HG03558 (cell line): ENCODE results near the gene CDO1.
"Not testable (repeated sequence)": the region's sequence is repeated elsewhere in the genome, so short reads cannot be mapped to it uniquely, and the experiment has no call there.

ENCODE experiments used
- ATAC-seq: cut with Tn5 transposase; IDR thresholded peaks from one replicate; pipeline ENCODE4 v1.9.1; 2021; ENCODE audit warnings: moderate number of reproducible peaks; ENCODE audit not compliant: unreplicated experiment; ENCODE audit errors: extremely low read depth

Gene CDO1

GRCh38 chr5:115831163-115831768, 14.8 kb upstream of the CDO1 start:
- ATAC-seq: peak; percentile 56

GRCh38 chr5:115829913-115830312, 13.5 kb upstream of the CDO1 start:
- no peak for ATAC-seq

GRCh38 chr5:115825948-115826347, 9.5 kb upstream of the CDO1 start:
- ATAC-seq: no peak

GRCh38 chr5:115824983-115825382, 8.5 kb upstream of the CDO1 start:
- ATAC-seq: not testable (repeated sequence)

GRCh38 chr5:115820846-115821245, 4.4 kb upstream of the CDO1 start:
- ATAC-seq: no peak

GRCh38 chr5:115818821-115819220, 2.4 kb upstream of the CDO1 start:
- ATAC-seq: no peak

- no peak for ATAC-seq
Observed at GRCh38 chr5:115817386-115817785, 927 bp upstream of the CDO1 start.

- no peak for ATAC-seq
Observed at GRCh38 chr5:115815693-115816225, 700 bp downstream of the CDO1 start.

GRCh38 chr5:115815006-115815692, 1.3 kb downstream of the CDO1 start:
- no peak for ATAC-seq

- ATAC-seq: no peak
Observed at GRCh38 chr5:115813719-115814118, 2.7 kb downstream of the CDO1 start.

- no peak for ATAC-seq
Observed at GRCh38 chr5:115812372-115812771, 4.1 kb downstream of the CDO1 start.

- no peak for ATAC-seq
Observed at GRCh38 chr5:115811406-115811805, 5.1 kb downstream of the CDO1 start.

GRCh38 chr5:115810761-115811160, 5.7 kb downstream of the CDO1 start:
- no peak for ATAC-seq

GRCh38 chr5:115809946-115810345, 6.5 kb downstream of the CDO1 start:
- no peak for ATAC-seq

GRCh38 chr5:115808066-115808465, 8.4 kb downstream of the CDO1 start:
- not testable (repeated sequence) for ATAC-seq

GRCh38 chr5:115807654-115808052, 8.8 kb downstream of the CDO1 start:
- no peak for ATAC-seq

GRCh38 chr5:115806986-115807653, 9.3 kb downstream of the CDO1 start:
- no peak for ATAC-seq

GRCh38 chr5:115801984-115802383, 14.5 kb downstream of the CDO1 start:
- ATAC-seq: no peak

GRCh38 chr5:115801152-115801551, 15.3 kb downstream of the CDO1 start:
- no peak for ATAC-seq

- no peak for ATAC-seq
Observed at GRCh38 chr5:115800108-115800507, 16.4 kb downstream of the CDO1 start.

GRCh38 chr5:115798252-115798651, 18.2 kb downstream of the CDO1 start:
- no peak for ATAC-seq
